OCI-LY1 (cell line): ENCODE data around the gene SCAMP5.

Source experiments
- EZH2 ChIP-seq: fragments of 200-600 bp; sonication (generic), shearing (Covaris generic); IDR thresholded peaks from 2 replicates; pipeline ENCODE4 v1.8.0; 2017; ENCODE audit warnings: borderline replicate concordance, mixed run types, mild to moderate bottlenecking, antibody characterized with exemption, low read length, moderate library complexity, mixed read lengths
- TF ChIP-seq, protein P1 (sequence below): fragments of 200-600 bp; sonication (generic), shearing (Covaris generic); IDR thresholded peaks from 2 replicates; pipeline ENCODE4 v1.5.1; 2017; ENCODE audit warnings: mild to moderate bottlenecking, antibody characterized with exemption, low read length, moderate library complexity, mixed read lengths

- TF ChIP-seq, protein P1, sequence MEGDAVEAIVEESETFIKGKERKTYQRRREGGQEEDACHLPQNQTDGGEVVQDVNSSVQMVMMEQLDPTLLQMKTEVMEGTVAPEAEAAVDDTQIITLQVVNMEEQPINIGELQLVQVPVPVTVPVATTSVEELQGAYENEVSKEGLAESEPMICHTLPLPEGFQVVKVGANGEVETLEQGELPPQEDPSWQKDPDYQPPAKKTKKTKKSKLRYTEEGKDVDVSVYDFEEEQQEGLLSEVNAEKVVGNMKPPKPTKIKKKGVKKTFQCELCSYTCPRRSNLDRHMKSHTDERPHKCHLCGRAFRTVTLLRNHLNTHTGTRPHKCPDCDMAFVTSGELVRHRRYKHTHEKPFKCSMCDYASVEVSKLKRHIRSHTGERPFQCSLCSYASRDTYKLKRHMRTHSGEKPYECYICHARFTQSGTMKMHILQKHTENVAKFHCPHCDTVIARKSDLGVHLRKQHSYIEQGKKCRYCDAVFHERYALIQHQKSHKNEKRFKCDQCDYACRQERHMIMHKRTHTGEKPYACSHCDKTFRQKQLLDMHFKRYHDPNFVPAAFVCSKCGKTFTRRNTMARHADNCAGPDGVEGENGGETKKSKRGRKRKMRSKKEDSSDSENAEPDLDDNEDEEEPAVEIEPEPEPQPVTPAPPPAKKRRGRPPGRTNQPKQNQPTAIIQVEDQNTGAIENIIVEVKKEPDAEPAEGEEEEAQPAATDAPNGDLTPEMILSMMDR = no peak
- no peak for TF ChIP-seq EZH2
Measured at GRCh38 chr15:75019916-75020315, 24.6 kb downstream of the SCAMP5 start.
